ENCODE data around the gene AGA. TPM values are rescaled to one million over a fixed set of nuclear protein-coding genes. Genes with fewer than 3 reads are reported as not detected.
A peak's percentile ranks its signal among the peaks of the same experiment; 100 is the strongest.

Gene AGA
- total RNA-seq, 1 experiment from 2014 or later = 23.7 TPM

DNA sequence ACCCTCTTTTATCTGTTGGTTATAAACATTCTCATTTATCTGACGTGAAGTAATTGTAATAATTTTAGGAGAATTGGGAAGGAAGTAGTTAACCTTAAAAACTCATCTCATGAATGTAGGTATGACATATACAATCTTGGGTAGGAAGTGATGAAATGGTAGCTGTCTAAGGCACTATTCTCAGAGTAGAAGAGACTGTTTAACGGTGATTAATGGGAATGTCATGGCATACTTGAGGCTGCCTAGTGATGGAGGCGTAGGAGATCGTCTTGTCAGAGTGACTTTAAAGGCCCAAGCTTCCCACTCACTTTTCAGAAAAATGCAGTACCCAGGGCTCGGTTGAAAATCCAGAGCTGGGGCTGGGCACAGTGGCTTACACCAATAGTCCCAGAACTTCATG, 19.4 kb upstream of the AGA start:
- no peak for DNase-seq
- Histone ChIP-seq H3K4me3 (ENCODE audit: insufficient read depth, low read depth, low read length) (no peak overlapping the region), H3K27me3 (ENCODE audit: control insufficient read depth, insufficient read depth, low read length) (no peaks in the 10 kb centered on the region), H3K36me3 (replicated peaks; ENCODE audit: control insufficient read depth, insufficient read depth, low read length) (no peaks in the 10 kb centered on the region)

DNA sequence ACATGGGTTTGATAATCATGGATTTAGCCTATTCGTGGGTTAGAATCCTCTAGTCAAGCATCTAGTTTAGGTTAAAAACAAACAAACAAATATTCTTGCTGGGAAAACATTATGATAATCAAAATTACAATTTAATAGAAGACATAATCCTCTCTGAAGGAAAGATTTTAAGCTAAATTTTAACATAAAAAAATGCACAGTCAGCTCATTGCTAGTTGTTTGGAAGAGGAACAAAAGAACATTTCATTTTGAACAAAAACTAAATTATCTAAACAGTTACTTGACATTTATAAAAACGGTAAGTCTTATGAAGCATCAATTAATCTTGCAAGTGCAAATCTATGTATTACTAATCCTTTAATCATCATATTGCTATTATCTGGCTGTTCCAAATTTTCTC, 18.2 kb upstream of the AGA start:
- Histone ChIP-seq H3K4me3 (ENCODE audit: insufficient read depth, low read depth, low read length) (no peak overlapping the region), H3K27me3 (ENCODE audit: control insufficient read depth, insufficient read depth, low read length) (no peaks in the 10 kb centered on the region), H3K36me3 (replicated peaks; ENCODE audit: control insufficient read depth, insufficient read depth, low read length) (no peaks in the 10 kb centered on the region)
- DNase-seq = no peak

DNA sequence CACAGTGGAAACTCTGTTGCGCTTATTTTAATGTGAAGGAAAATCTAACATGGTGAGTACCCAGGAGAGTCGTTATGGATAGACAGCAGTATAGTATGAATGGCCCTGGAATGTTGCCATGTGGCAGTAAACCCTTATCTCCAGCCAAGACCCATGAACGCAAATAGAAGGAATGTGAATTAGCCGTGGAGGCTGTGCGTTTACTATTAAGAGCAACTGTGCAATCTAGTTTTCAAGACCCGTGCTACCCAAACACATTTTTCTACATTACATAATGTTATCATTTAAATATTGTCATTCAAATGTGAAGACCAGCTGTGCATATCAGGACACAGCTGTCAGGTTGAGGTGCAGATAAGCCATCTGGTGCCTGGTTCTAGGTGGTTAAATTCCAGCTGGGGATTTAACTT, 13.3 kb upstream of the AGA start:
- no peaks in the 10 kb centered on the region for H3K36me3 ChIP-seq (replicated peaks; ENCODE audit: control insufficient read depth, insufficient read depth, low read length)
- H3K27me3 ChIP-seq (ENCODE audit: control insufficient read depth, insufficient read depth, low read length) = no peaks in the 10 kb centered on the region
- no peak overlapping the region for H3K4me3 ChIP-seq (ENCODE audit: insufficient read depth, low read depth, low read length)
- no peak for DNase-seq

DNA sequence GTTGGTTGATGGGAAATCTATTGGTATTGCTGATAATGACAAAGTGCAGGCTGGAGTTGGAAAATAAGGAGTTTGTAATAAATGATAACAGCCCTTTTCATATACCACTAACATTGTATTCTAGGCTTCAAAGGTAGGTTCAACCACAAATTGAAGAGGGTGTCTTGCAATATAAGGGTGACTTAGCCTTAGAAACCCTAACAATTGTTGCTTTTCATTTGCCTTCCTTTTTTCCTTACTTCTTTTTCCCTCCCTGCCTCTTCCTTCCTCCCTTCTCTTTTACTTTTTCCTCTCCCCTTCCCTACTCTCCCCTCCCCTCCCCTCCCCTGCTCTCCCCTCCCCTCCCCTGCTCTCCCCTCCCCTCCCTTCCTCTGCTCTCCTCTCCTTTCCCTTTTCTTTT, 10.9 kb upstream of the AGA start:
- DNase-seq = no peak
- Histone ChIP-seq H3K27me3 (ENCODE audit: control insufficient read depth, insufficient read depth, low read length) (no peaks in the 10 kb centered on the region), H3K36me3 (replicated peaks; ENCODE audit: control insufficient read depth, insufficient read depth, low read length) (no peaks in the 10 kb centered on the region), H3K4me3 (ENCODE audit: insufficient read depth, low read depth, low read length) (no peak overlapping the region)

DNA sequence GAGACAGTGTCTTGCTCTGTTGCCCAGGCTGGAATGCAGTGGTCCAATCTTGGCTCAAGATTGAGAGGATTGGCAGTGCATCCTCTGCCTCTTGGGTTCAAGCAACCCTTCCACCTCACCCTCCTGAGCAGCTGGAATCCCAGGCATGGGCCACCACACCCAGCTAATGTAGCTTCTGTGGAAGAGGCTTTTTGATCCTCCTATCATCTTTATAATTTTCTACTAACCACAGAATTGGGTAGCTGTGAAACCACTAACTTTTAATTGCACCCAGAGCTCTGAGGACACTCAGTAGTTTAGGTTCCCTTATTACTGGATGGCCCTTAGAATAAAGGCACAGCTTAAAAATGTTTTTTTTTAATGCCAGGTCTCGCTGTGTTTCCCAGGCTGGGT, 8.9 kb upstream of the AGA start:
- DNase-seq = no peak
- Histone ChIP-seq H3K27me3 (ENCODE audit: control insufficient read depth, insufficient read depth, low read length) (no peaks in the 10 kb centered on the region), H3K4me3 (ENCODE audit: insufficient read depth, low read depth, low read length) (no peak overlapping the region), H3K36me3 (replicated peaks; ENCODE audit: control insufficient read depth, insufficient read depth, low read length) (no peaks in the 10 kb centered on the region)

DNA sequence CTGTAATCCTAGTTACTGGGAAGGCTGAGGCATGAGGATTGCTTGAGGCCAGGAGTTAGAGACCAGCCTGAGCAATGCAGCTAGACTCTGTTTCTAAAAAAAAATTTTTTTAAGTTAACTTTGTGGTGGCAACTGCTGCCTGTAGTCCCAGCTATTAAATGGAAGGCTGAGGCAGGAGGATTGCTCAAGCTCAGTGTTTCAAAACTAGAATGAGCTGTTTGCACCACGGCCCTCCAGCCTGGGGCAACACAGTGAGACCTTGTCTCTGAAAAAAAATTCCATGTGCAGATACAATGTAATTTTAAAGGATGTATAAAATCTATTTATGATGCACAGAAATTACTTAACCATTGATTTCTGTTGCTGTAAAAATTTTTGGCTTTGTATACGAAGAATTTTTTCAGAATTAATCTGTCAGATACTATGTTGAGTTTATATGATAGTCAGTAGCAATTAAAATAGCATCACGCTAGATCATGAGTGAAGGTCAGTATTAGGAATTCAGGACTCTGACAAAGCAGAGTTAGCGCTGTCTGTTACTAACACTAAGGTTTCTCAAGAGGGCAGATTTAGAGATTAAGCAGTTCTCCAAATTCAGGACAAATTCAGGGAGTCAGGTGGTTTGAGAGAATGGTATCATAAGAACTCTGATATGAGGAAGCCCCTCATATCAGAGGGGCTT, 8.3 kb upstream of the AGA start:
- Histone ChIP-seq H3K4me3 (ENCODE audit: insufficient read depth, low read depth, low read length) (no peak overlapping the region), H3K36me3 (replicated peaks; ENCODE audit: control insufficient read depth, insufficient read depth, low read length) (no peaks in the 10 kb centered on the region), H3K27me3 (ENCODE audit: control insufficient read depth, insufficient read depth, low read length) (no peaks in the 10 kb centered on the region)
- DNase-seq = no peak

DNA sequence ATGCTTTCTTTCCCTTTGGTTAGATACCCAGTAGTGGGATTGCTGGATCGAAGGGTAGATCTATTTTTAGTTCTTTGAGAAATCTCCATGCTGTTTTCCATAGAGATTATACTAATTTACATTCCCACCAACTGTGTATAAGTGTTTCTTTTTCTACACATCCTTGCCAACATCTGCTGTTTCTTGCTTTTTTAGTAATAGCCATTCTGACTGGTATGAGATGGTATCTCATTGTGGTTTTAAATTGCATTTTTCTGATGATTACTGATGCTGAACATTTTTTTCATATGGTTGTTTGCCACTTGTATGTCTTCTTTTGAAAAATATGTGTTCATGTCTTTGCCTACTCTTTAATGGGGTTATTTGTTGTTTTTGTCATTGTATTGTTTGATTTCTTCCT, 6.6 kb upstream of the AGA start:
- Histone ChIP-seq H3K27me3 (ENCODE audit: control insufficient read depth, insufficient read depth, low read length) (no peaks in the 10 kb centered on the region), H3K36me3 (replicated peaks; ENCODE audit: control insufficient read depth, insufficient read depth, low read length) (no peaks in the 10 kb centered on the region), H3K4me3 (ENCODE audit: insufficient read depth, low read depth, low read length) (no peak overlapping the region)
- no peak for DNase-seq

DNA sequence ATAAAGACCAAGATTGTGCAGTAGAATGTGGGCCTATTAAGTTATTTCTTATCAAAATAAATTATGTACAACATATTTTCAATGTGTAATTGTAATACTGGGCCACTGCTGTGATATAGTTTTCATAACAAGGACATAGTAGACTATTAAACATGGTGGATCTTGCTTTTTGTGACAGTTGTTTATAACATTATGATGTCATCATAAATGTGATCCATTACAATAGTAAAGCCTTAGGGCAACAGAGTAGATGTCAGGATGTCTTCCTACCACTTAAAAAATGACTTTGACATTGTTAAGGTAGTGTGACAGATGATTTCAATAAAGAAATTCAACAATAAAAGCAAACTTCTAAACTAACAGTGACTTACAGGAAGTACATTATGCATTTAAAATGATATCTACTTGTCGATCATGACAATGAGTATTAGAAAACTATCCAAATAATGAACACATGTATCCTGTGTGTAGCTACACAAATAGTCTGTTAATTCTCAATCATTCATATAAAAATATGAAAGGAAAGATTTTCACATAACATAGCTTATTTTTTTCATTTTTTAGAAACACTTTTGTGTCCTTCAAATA, 5.3 kb upstream of the AGA start:
- H3K27me3 ChIP-seq (ENCODE audit: control insufficient read depth, insufficient read depth, low read length) = no peaks in the 10 kb centered on the region
- no peaks in the 10 kb centered on the region for H3K36me3 ChIP-seq (replicated peaks; ENCODE audit: control insufficient read depth, insufficient read depth, low read length)
- no peak for DNase-seq
- no peak overlapping the region for H3K4me3 ChIP-seq (ENCODE audit: insufficient read depth, low read depth, low read length)

DNA sequence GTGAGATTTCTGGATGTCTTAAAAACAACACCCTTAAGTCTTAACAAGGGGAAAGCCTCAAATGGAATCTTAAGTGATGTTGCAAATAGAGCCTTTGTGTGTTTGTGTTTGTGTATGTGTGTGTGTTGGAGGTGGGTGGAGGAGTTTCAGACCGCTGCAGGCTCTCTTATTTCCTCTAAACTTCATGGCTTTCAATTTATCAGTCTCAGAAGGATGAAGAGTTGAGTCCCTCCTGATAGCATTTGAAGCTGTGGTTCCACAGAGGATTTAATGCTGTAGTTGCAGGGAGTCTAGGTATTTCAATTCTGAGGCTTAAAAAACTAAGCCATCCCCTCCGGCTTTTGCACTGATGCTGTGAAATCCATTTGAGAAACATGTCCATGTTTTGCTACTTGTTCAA, 4.3 kb upstream of the AGA start:
- H3K27me3 ChIP-seq (ENCODE audit: control insufficient read depth, insufficient read depth, low read length) = no peaks in the 10 kb centered on the region
- no peak for DNase-seq
- peak overlapping the region; percentile 70 for H3K4me3 ChIP-seq (ENCODE audit: insufficient read depth, low read depth, low read length)
- H3K36me3 ChIP-seq (replicated peaks; ENCODE audit: control insufficient read depth, insufficient read depth, low read length) = no peaks in the 10 kb centered on the region

DNA sequence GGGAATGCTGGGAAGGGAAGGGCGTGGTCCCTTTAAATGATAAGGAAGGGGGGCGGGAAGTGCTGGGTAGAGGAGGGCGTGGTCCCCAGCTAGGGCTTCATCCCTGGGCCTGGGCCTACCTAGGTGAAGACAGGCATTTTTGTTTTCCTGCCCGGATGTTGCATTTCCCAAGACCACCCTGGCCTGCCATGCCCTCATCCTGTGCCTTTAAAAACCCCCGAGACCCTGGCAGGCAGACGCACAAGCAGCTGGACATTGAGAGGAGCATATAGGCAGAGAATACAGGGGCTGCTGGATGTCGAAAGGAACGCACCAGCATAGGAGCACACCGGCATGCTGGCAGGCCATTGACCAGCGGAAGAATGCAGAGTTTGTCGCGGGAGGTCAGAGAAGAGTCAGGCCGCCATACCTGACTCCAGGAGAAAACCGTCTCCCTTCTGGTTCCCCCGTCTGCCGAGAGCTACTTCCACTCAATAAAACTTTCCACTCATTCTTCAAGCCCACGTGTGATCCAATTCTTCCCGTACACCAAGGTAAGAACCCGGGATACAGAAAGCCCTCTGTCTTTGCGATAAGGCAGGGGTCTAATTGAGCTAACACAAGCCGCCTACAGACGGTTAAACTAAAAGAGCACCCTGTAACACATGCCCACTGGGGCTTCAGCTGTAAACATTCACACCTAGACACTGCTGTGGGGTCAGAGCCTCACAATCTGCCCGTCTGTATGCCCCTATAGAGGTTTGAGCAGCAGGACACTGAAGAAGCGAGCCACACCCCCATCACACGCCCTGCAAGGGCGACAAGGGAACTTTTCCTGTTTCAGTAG, 2.9 kb upstream of the AGA start:
- DNase-seq = no peak
- H3K4me3 ChIP-seq (ENCODE audit: insufficient read depth, low read depth, low read length) = peak overlapping the region; percentile 70

DNA sequence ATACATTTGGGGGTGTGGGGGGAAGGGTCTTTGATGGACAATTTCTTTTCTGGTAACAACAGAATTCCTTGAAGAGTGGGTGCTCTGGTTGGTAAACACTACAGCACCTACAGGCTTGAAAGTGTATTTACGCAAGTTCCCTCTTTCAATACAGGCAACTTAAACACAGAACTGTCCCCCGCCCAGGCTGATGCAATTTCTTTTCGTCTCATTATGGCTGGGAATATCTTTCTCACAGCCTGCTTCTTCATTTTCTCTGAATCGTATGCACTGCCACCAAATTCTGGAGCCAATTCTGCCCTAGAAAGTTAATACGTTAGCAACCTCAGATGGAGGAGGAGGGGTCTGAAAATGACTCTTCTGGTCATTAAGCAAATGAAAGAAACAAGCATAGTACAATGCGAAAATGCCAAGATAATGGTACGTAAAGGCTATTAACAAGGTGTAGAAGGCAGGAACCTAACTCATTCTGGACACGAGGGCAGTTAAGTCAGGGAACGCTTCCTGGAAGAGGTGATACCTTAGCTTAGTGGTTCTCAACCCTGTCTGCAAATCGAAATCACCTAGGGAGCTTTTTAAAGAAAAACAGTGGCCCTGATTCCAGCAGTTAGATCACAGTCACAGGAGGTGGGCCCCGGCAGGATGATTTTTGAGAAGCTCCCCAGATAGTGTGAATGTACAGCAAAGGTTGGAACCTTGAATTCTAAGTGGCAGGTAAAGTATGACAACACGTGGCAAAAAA, 1.0 kb downstream of the AGA start:
- DNase-seq = peak; percentile 33
- no peaks in the 10 kb centered on the region for H3K27me3 ChIP-seq (ENCODE audit: control insufficient read depth, insufficient read depth, low read length)

More for the DNA sequence above, 2.9 kb upstream of the AGA start:
- no peaks in the 10 kb centered on the region for H3K36me3 ChIP-seq (replicated peaks; ENCODE audit: control insufficient read depth, insufficient read depth, low read length)
- H3K27me3 ChIP-seq (ENCODE audit: control insufficient read depth, insufficient read depth, low read length) = no peaks in the 10 kb centered on the region

DNA sequence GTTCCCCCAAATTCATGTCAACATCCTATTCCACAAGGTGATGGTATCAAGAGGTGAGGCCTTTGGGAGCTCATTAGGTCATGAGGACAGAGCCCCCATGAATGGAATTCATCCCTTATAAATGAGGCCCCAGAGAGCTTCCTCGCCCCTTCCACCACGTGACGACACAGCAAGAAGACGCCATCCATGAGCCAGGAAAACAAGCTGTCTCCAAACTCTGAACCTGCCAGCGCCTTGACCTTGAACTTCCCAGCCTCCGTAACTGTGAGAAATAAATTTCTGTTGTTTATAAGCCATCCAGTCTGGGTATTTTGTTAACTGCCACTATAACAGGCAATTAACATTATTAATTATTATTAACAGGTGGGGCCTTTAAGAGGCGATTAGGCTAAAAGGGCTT, 5.8 kb downstream of the AGA start:
- DNase-seq = no peak
- Histone ChIP-seq H3K4me3 (ENCODE audit: insufficient read depth, low read depth, low read length) (no peak overlapping the region), H3K36me3 (replicated peaks; ENCODE audit: control insufficient read depth, insufficient read depth, low read length) (no peaks in the 10 kb centered on the region; the same call in 1 of the 2 replicates), H3K27me3 (ENCODE audit: control insufficient read depth, insufficient read depth, low read length) (no peaks in the 10 kb centered on the region)

More for the DNA sequence above, 1.0 kb downstream of the AGA start:
- Histone ChIP-seq H3K4me3 (ENCODE audit: insufficient read depth, low read depth, low read length) (peak overlapping the region; percentile 82), H3K36me3 (replicated peaks; ENCODE audit: control insufficient read depth, insufficient read depth, low read length) (no peaks in the 10 kb centered on the region; the same call in 1 of the 2 replicates)

DNA sequence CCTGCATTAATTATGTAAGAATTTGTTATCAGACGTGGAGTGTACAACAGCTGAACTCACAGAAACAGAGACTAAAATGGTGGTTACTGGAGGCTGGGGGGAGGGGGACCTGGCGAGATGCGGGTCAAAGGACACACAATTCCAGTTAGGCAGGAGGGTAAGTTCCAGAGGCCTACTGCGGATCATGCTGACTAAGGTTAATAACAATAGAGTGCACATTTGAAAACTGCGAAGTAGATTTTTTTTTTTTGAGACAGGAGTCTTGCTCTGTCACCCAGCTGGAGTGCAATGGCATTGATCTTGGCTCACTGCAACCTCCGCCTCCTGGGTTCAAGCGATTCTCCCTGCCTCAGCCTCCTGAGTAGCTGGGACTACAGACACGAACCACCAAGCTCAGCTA, 7.6 kb downstream of the AGA start:
- H3K27me3 ChIP-seq (ENCODE audit: control insufficient read depth, insufficient read depth, low read length) = no peaks in the 10 kb centered on the region
- DNase-seq = no peak
- no peak overlapping the region for H3K4me3 ChIP-seq (ENCODE audit: insufficient read depth, low read depth, low read length)
- no peaks in the 10 kb centered on the region; the same call in 1 of the 2 replicates for H3K36me3 ChIP-seq (replicated peaks; ENCODE audit: control insufficient read depth, insufficient read depth, low read length)

DNA sequence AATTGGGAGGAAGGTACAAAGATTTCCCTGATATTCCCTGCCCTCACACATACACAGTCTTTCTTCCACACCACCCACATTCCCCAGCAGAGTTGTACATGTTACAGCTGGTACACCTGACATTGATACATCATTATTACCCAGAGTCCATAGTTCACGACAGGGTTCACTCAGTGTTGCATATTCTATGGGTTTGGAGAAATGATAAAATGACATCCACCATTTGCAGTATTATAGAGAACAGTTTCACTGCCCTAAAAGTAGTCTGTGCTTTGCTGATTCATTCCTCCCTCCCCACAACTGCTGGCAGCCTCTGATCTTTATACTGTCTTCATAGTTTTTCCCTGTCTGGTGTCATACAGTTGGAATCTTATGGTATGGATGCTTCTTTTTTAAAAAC, 15.0 kb downstream of the AGA start:
- H3K36me3 ChIP-seq (replicated peaks; ENCODE audit: control insufficient read depth, insufficient read depth, low read length) = no peaks in the 10 kb centered on the region; the same call in 1 of the 2 replicates
- H3K4me3 ChIP-seq (ENCODE audit: insufficient read depth, low read depth, low read length) = no peak overlapping the region
- no peaks in the 10 kb centered on the region for H3K27me3 ChIP-seq (ENCODE audit: control insufficient read depth, insufficient read depth, low read length)
- DNase-seq = no peak
